CD4-positive, alpha-beta T cell treated with Interleukin-17A for 4 hours (primary cell): ENCODE measurements around the gene TMIGD3.
"Not testable (repeated sequence)": the region's sequence is repeated elsewhere in the genome, so short reads cannot be mapped to it uniquely, and the experiment has no call there.

Experiments used
- DNase-seq: peaks from one replicate; pipeline ENCODE4 v3.0.0-alpha.2; 2020; ENCODE audit warnings: mixed read lengths

The TMIGD3 gene

GRCh38 chr1:111503585-111504060, at the start of gene TMIGD3, which contains the start of gene ADORA3:
TSS of gene TMIGD3 (minus strand) at chr1:111503633. CDS start at chr1:111503354, 279 bp downstream.
TSS of gene ADORA3 (minus strand) at chr1:111503633. CDS start at chr1:111503354, 279 bp downstream.
- peak; percentile 27 for DNase-seq

DNA sequence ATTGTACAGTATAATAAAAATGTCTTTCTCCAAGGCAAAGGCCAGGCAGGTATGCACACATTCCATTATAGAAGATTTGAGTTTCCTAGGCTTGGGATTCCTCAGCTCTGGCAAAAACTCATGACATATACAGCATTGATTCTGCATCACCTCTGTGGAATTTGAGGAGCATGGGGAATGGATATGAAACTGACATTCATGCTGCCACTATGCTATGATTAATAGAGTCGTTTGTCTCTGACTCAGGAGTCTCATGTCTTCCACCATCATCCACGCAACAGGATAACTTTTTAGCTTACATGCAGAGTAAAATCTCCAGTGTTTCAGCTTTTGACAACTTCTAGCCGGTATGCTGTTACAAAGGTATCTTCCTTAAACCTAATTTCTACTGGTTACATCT, 49.8 kb upstream of the TMIGD3 start:
- DNase-seq, result no peak

- no peak for DNase-seq
Observed at GRCh38 chr1:111552587-111552986, 49.2 kb upstream of the TMIGD3 start.

GRCh38 chr1:111551623-111552411, 48.4 kb upstream of the TMIGD3 start:
- DNase-seq, result no peak

GRCh38 chr1:111547786-111548185, 44.4 kb upstream of the TMIGD3 start:
- not testable (repeated sequence) for DNase-seq

DNA sequence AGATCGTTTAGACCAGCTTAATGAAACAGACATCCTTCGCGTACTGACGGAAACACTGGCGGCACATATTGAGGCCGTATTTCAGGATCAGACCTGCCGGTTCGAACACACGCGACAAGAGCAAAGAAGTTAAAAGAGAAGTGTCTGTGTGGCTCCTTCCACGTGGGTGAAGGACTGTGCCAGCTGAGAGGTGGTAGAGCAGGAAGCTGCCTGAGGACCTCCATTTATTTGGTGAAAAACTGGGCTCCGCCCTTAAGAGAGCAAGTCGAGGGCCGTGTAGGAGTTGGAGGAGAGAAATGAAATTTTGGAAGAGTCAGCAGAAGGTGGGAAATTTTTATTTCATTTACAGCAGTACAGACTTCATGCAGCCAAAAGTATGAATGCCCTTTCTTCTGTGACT, 38.8 kb upstream of the TMIGD3 start:
- no peak for DNase-seq

DNA sequence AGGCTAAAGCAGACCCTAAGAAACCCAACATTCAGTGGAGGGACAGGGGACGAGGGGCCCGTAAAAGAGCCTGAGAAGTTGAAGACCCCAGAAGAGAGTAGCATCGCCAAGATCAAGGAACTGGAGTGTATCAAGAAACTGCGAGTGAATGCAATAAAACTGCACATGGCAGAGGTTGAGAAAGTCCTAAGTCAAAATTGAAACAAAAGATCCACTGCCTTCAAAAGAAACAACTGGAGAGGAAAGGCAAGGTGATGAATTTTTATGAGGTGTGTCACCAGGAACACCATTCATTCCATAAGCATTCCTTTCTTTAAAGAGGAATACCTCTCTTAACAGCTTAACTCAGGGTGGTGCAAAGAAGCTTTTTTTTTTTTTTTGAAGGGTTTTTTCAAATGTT, 38.3 kb upstream of the TMIGD3 start:
- no peak for DNase-seq

GRCh38 chr1:111540928-111541327, 37.5 kb upstream of the TMIGD3 start:
- no peak for DNase-seq

DNA sequence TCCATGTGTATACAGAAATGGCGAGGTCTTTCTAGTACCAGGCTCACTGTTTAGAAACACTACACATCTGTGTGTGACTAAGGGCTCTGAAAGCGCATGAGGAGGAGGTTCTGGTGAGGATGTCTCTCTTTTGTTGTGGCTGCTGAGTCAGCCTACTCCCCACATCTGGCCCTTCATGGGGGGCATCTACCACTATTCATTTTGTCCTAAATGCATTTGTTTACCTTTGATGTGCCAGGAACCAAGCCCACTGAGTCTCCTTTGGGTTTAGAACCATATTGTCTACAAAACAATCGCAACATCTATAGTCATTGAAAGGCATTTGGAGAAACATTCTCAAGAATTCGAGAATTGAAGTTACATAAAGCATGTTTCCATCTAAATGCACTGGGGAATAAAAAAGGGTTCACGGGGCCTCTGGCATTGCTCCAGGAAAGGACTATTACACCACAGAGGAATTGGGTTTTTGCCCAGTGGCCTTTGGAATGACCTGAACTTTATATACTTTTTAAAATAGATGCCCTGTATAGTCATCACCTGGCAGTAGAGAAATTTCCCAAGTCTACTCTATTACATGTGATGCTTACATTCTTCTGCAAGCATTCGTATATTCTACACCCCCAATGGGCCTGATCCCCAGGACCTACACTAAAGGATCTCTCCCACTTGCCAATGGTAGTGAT, 35.1 kb upstream of the TMIGD3 start:
- DNase-seq, result no peak

DNA sequence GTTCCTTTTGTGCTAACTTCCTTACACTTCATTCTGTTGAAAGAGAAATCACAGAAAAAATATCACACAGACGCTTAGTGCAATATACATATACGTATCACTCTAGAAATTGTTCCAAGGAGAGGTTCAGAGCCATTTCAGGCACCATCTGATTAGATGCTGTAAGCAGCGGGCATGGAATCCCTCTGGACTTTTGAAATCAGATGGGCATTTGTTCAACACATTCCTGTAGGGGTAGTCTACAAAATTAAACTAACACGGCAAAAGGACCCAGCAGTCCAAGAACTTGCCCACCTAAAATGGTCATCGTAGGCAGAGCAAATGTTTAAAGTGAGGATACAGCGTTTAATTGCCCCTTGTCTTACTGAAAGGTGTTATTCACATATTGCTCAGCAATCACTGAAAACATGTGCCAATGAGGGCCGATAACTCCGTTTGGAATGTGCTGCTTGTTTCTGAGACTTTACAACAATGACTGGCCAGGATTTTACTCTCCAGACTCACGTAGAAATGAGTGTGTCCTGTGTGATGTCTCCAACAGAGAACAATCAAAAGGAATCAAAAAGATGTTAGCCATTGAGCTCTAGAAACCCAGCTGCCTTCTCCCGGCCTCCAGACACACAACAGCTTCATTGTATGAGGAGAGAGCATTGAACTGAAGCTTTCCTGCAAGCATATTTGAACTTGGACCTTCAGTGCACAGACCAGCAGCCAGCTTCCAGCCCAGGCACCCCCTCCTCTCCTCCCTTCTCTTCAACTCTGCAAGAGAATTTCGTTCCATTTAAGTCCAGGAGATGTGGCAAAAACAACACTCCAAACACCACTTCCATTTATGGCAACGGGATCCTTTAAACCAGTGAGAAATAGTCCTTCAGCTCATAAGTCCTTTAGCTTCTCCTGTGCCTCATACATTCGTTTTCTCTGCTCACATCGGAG, 32.1 kb upstream of the TMIGD3 start:
- DNase-seq, result no peak

DNA sequence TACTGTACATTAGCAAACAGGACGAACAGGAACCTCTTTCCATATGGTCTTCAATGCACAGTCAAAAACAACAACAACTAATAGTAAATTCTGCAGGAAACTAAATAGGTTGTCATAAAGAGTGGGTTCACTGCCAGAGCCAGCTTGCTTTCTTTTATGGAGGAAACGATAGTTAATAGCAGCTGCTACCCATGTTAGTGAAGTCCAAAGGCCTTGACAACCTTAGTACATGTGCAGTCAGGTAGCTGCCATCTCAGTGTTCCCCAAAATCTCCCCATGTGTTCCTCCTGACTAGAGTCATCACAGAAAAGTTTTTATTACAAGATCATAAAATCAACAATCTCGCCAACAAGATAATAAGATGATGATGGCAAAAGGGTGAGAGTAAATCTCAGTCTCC, 16.6 kb upstream of the TMIGD3 start:
- no peak for DNase-seq

GRCh38 chr1:111517469-111518225, 14.2 kb upstream of the TMIGD3 start:
- DNase-seq, result peak; percentile 56

GRCh38 chr1:111516005-111516535, 12.6 kb upstream of the TMIGD3 start:
- DNase-seq, result peak; percentile 55

GRCh38 chr1:111515291-111516004, 12.0 kb upstream of the TMIGD3 start:
- DNase-seq, result peak; percentile 52

GRCh38 chr1:111513410-111514020, 10.1 kb upstream of the TMIGD3 start:
- DNase-seq, result no peak

DNA sequence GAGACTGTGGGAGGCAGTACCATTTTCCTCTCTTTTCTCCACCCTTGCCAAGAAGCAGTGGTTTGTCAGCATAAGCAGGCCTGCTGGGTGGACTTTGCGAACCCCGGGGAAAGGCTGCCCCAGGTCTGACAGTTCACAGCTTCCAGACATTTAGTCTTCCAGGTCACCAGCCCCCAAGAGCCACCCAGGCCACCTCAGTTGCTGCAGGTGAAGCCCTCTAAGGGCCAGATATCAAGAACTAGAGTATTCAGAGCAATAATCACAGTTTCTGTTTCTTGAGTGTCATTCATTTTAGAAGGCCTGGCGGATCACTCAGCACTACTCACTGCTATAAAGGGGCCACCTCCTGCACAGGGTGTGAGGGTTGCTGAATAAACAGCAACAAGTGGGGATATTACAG, 9.5 kb upstream of the TMIGD3 start:
- DNase-seq, result no peak

- DNase-seq, result peak; percentile 5
Observed at GRCh38 chr1:111512132-111512889, 8.9 kb upstream of the TMIGD3 start.

DNA sequence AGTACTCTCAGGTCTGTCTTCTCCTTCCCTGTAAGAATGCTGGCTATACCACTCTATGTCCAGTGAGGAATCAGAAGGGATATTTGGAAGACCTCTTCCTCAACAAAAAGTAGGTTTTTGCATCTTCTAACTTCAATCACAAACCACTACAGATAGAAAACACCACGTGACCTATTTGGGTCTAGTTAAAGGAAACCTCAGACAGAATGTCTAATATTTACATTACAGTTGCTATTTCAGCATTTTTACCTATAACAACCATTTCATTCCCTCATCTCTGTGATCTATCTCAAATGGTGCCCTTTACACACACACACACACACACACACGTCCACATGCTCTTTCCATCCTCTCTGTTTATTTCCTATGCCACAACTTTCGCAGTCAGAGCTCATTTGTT, 7.9 kb upstream of the TMIGD3 start:
- DNase-seq, result peak; percentile 40

- DNase-seq, result no peak
Observed at GRCh38 chr1:111509997-111510375, 6.6 kb upstream of the TMIGD3 start.
